PC-9 (cell line): ENCODE measurements around the gene UBXN11. TPM values are rescaled to one million over a fixed set of nuclear protein-coding genes. Genes with fewer than 3 reads are reported as not detected.
"Not testable (repeated sequence)": the region's sequence is repeated elsewhere in the genome, so short reads cannot be mapped to it uniquely, and the experiment has no call there.

Source experiments
- BruUV-seq: library from RNA; stranded (reverse); fragments of 400-500 nt; replicated peaks from 2 replicates; lab custom pipeline; 2021; lab: Mats Ljungman, UMichigan
- CTCF ChIA-PET: fragments of 300-600 bp; sonication (Branson Sonifier 250); formaldehyde crosslinking; loops from one replicate; lab custom pipeline; 2022; ENCODE audit warnings: antibody characterized with exemption; lab: Charles Lee
- POLR2A ChIA-PET: fragments of 300-600 bp; sonication (Branson Sonifier 250); formaldehyde crosslinking; loops from one replicate; lab custom pipeline; 2022; ENCODE audit warnings: antibody characterized with exemption; ENCODE audit not compliant: unreplicated experiment; lab: Charles Lee
- DNase-seq, 2 experiments: peaks; one replicate each; pipeline versions ENCODE4 v3.0.0 to v3.0.0-alpha.2; 2015 to 2022; ENCODE audit warnings: mixed read lengths in 1 of 2
- H2AFZ ChIP-seq: fragments of 200-600 bp; sonication (generic); 2 replicates; pipeline ENCODE4 v1.8.1; 2017; ENCODE audit warnings: antibody characterized with exemption
- H3F3A ChIP-seq: fragments of 200-600 bp; sonication (generic); 2 replicates; pipeline ENCODE4 v1.8.1; 2017; ENCODE audit warnings: antibody characterized with exemption, mild to moderate bottlenecking, low read depth; ENCODE audit not compliant: insufficient read depth
- H3K27ac ChIP-seq: fragments of 200-600 bp; sonication (generic); 2 replicates; pipeline ENCODE4 v1.6.1; 2016; ENCODE audit warnings: mixed run types
- H3K27me3 ChIP-seq: fragments of 200-600 bp; sonication (generic); 2 replicates; pipeline ENCODE4 v1.6.1; 2016; ENCODE audit warnings: low read depth, mixed run types; ENCODE audit not compliant: insufficient read depth
- H3K36me3 ChIP-seq: fragments of 200-600 bp; sonication (generic); 2 replicates; pipeline ENCODE4 v1.6.1; 2016; ENCODE audit warnings: low read depth, mixed run types
- H3K4me1 ChIP-seq: fragments of 200-600 bp; sonication (generic); replicated peaks from 2 replicates; pipeline ENCODE4 v1.6.1; 2016; ENCODE audit warnings: mixed run types; ENCODE audit not compliant: insufficient read depth
- H3K4me2 ChIP-seq: fragments of 200-600 bp; sonication (generic); 2 replicates; pipeline ENCODE4 v1.6.1; 2017; ENCODE audit warnings: mixed run types
- H3K4me3 ChIP-seq: fragments of 200-600 bp; sonication (generic); 2 replicates; pipeline ENCODE4 v1.6.1; 2016; ENCODE audit warnings: mixed run types
- H3K79me2 ChIP-seq: fragments of 200-600 bp; sonication (generic); 2 replicates; pipeline ENCODE4 v1.6.1; 2017; ENCODE audit warnings: low read depth, mixed run types
- H3K9me2 ChIP-seq: fragments of 200-600 bp; sonication (generic); 2 replicates; pipeline ENCODE4 v1.8.1; 2017; ENCODE audit warnings: mild to moderate bottlenecking; ENCODE audit not compliant: insufficient read depth
- H3K9me3 ChIP-seq: fragments of 200-600 bp; sonication (generic); 2 replicates; pipeline ENCODE4 v1.8.1; 2016; ENCODE audit warnings: low read depth; ENCODE audit not compliant: insufficient read depth
- H4K20me1 ChIP-seq: fragments of 200-600 bp; sonication (generic); 2 replicates; pipeline ENCODE4 v1.8.1; 2017; ENCODE audit not compliant: insufficient read depth
- EZH2 ChIP-seq: fragments of 200-600 bp; sonication (generic); IDR thresholded peaks from 2 replicates; pipeline ENCODE4 v1.8.0; 2017; ENCODE audit warnings: antibody characterized with exemption, low read depth
- intact Hi-C: fragments of 100-400 bp; cut with micrococcal nuclease; formaldehyde crosslinking; loops from one replicate; pipeline ENCODE4 v1.10.0; 2022; ENCODE audit not compliant: unreplicated experiment
- total RNA-seq: library from RNA; stranded (reverse); gene quantifications from 2 replicates; pipeline ENCODE4 v1.2.3, GENCODE V29; 2021
- TF ChIP-seq, protein P1 (sequence below): fragments of 200-600 bp; sonication (generic); conservative IDR thresholded peaks from 2 replicates; pipeline ENCODE4 v1.6.1; 2017; ENCODE audit warnings: mixed run types, antibody characterized with exemption, mild to moderate bottlenecking, moderate library complexity

The UBXN11 gene
- total RNA-seq, 1 experiment from 2014 or later = 57.2 TPM

GRCh38 chr1:26296340-26297056, 9.9 kb downstream of the UBXN11 start:
- no peak overlapping the region for H3K4me3 ChIP-seq

DNA sequence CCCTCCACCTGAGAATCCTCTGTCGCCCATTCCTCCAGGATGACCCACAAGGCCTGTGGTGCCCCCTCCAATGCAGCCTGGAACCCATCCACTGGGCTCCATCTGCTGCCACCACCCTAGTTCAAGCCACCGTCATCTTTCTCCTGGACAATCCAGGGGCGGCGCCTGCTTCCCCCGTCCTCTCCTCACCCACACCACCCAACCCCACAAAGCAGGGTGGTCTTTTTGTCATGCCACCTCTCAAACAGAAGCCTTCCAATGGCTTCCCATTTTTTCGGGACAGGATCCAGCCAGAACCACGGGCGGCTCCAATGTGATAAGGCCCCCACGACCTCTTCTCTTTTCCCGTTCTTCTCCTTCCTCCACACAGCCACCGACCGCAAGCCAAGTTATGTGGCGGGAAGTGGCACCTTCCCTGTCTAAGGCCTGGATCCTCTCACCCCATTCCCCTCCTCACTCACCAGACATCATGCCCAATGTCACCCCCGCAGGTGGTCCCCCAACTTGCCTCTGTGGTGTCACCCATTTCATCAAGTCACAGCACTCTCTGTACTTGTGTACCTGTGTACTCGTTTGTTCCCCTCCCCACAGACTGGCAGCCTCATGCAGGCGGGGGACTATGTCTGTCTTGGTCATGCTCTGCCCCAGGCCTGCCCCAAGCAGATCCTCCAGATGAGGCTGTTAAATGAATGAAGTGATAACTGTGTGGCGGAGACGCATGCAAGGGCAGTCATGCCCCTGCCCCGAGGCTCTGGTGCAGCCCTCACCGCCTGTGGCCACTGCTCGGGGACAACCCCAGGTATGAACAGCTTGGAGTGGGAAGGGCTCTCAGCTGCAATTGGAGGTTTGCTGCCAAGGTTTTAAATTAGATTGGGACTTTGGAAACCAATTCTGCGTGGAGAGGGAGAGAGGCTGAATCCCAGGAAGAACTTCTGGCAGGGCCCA, 11.0 kb downstream of the UBXN11 start:
- H4K20me1 ChIP-seq = no peaks in the 10 kb centered on the region
- no peaks in the 10 kb centered on the region for H3K9me3 ChIP-seq
- no peaks in the 10 kb centered on the region for H3K27me3 ChIP-seq
- intact Hi-C loops = no loop called here
- no peak overlapping the region for H3K27ac ChIP-seq
- no peak for DNase-seq
- no peak overlapping the region for H3K4me2 ChIP-seq
- TF ChIP-seq, protein P1, sequence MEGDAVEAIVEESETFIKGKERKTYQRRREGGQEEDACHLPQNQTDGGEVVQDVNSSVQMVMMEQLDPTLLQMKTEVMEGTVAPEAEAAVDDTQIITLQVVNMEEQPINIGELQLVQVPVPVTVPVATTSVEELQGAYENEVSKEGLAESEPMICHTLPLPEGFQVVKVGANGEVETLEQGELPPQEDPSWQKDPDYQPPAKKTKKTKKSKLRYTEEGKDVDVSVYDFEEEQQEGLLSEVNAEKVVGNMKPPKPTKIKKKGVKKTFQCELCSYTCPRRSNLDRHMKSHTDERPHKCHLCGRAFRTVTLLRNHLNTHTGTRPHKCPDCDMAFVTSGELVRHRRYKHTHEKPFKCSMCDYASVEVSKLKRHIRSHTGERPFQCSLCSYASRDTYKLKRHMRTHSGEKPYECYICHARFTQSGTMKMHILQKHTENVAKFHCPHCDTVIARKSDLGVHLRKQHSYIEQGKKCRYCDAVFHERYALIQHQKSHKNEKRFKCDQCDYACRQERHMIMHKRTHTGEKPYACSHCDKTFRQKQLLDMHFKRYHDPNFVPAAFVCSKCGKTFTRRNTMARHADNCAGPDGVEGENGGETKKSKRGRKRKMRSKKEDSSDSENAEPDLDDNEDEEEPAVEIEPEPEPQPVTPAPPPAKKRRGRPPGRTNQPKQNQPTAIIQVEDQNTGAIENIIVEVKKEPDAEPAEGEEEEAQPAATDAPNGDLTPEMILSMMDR = no peak
- no peak for TF ChIP-seq EZH2
- H2AFZ ChIP-seq = no peak overlapping the region
- H3F3A ChIP-seq = peaks cover 11% of the 10 kb centered on the region; the same call in 1 of the 2 replicates
- H3K4me1 ChIP-seq = peaks cover 22% of the 10 kb centered on the region
- no peaks in the 10 kb centered on the region for H3K79me2 ChIP-seq
- POLR2A ChIA-PET = no interaction called here
- no TSS peak for BruUV-seq
- CTCF ChIA-PET = no interaction called here
- H3K9me2 ChIP-seq = no peaks in the 10 kb centered on the region
- no peaks in the 10 kb centered on the region for H3K36me3 ChIP-seq
- no peak overlapping the region for H3K4me3 ChIP-seq

More at GRCh38 chr1:26296340-26297056, 9.9 kb downstream of the UBXN11 start:
- Histone ChIP-seq H3K79me2 (no peaks in the 10 kb centered on the region), H2AFZ (no peak overlapping the region), H3F3A (peaks cover 11% of the 10 kb centered on the region; the same call in 1 of the 2 replicates), H3K9me2 (no peaks in the 10 kb centered on the region), H3K27ac (no peak overlapping the region), H3K9me3 (no peaks in the 10 kb centered on the region), H3K27me3 (no peaks in the 10 kb centered on the region), H4K20me1 (no peaks in the 10 kb centered on the region), H3K36me3 (no peaks in the 10 kb centered on the region), H3K4me2 (no peak overlapping the region), H3K4me1 (peaks cover 22% of the 10 kb centered on the region)
- ChIA-PET POLR2A (no interaction called here), CTCF (no interaction called here)
- DNase-seq = no peak
- BruUV-seq = no TSS peak
- intact Hi-C loops = no loop called here
- TF ChIP-seq, protein P1 = no peak
- TF ChIP-seq EZH2 = no peak

DNA sequence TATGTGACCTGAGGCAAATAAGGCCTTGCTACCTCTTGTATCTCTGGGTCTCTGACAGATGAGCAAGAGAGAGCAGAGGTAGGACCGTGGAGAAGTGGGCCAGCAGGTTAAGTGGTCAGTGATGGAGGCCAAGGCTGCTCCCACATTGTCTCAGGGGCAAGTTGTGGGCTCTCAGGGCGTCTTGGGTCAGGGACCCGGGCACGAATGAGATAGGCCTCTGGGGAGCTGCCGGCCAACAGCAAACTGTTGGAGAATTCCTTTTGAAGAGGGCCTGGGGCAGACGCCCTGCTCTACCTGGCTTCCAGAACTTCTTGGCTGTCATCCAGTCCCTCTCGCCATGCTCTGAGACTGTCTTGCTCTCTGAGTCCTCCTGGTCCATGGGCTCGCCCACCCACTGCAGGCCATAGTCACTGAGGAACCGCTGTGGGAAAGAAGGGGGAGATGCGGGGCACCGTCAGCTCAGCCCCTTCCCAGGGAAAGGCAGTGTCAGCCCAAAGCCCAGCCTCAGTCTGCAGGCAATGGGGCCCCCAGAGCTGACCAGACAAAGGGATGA, 12.4 kb downstream of the UBXN11 start:
- Histone ChIP-seq H3K27ac (no peak overlapping the region), H3K9me3 (no peaks in the 10 kb centered on the region), H3K4me3 (no peak overlapping the region), H3K4me1 (peaks cover 14% of the 10 kb centered on the region), H3K9me2 (no peaks in the 10 kb centered on the region), H4K20me1 (no peaks in the 10 kb centered on the region), H3F3A (peaks cover 7% of the 10 kb centered on the region; the same call in 1 of the 2 replicates), H3K36me3 (no peaks in the 10 kb centered on the region), H2AFZ (no peak overlapping the region), H3K79me2 (no peaks in the 10 kb centered on the region), H3K27me3 (no peaks in the 10 kb centered on the region), H3K4me2 (no peak overlapping the region)
- intact Hi-C loops = no loop called here
- DNase-seq = no peak
- no TSS peak for BruUV-seq
- POLR2A ChIA-PET = no interaction called here
- CTCF ChIA-PET = no interaction called here
- TF ChIP-seq EZH2 = no peak
- TF ChIP-seq, protein P1 = no peak

DNA sequence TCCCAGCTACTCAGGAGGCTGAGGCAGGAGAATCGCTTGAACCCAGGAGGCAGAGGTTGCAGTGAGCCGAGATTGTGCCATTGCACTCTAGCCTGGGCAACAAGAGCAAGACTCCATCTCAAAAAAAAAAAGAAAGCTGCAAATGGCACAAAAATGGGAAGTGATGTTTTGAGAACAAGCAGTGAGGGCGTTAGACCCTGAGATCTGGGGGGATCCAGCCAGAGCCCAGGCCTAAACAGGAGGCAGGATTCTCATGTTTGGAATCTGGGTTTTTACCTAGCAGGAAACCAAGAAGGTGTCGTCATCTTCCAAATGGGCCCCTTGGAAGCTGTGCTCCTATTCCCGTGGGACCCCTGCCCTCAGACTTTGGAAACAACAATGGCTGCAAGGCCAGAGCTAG, 13.7 kb downstream of the UBXN11 start:
- CTCF ChIA-PET, H3K9me2 ChIP-seq, H3K27ac ChIP-seq, H2AFZ ChIP-seq, BruUV-seq, H3K36me3 ChIP-seq, H4K20me1 ChIP-seq, H3K9me3 ChIP-seq, intact Hi-C loops, H3K4me2 ChIP-seq, H3K79me2 ChIP-seq, H3F3A ChIP-seq, POLR2A ChIA-PET, H3K27me3 ChIP-seq, DNase-seq, H3K4me1 ChIP-seq, H3K4me3 ChIP-seq: not testable (repeated sequence)
